Measurements from ENCODE around the gene GYG1.

The GYG1 gene

GRCh38 chr3:149061776-149062175, 70.4 kb downstream of the GYG1 start:
- peaks cover 13% of the 10 kb centered on the region for H3K4me1 ChIP-seq (ENCODE audit: low read length)
- no peak overlapping the region for H3K4me3 ChIP-seq (ENCODE audit: low read length)
- no peak overlapping the region for H3K4me2 ChIP-seq (ENCODE audit: low read length)
- no peaks in the 10 kb centered on the region for H4K20me1 ChIP-seq (ENCODE audit: insufficient read depth, low read length)
- peaks cover 17% of the 10 kb centered on the region for H3K36me3 ChIP-seq (replicated peaks; ENCODE audit: low read depth, low read length)
- no peaks in the 10 kb centered on the region for H3K9me3 ChIP-seq (ENCODE audit: insufficient read depth, low read length)
- H2AFZ ChIP-seq (ENCODE audit: low read depth, low read length), result no peak overlapping the region
- no peak overlapping the region for H3K27ac ChIP-seq (ENCODE audit: low read length)
- TF ChIP-seq EZH2phosphoT487 (IDR thresholded peaks at IDR 0.05; ENCODE audit: low read depth) (no peak), CTCF (IDR thresholded peaks at IDR 0.05; ENCODE audit: low read depth, low read length) (no peak)
- H3K27me3 ChIP-seq (ENCODE audit: low read depth, low read length), result no peaks in the 10 kb centered on the region
- no peak overlapping the region for H3K9ac ChIP-seq (ENCODE audit: low read length)
- H3K79me2 ChIP-seq (ENCODE audit: low read length), result no peaks in the 10 kb centered on the region

GRCh38 chr3:149067883-149068282, 76.5 kb downstream of the GYG1 start:
- Histone ChIP-seq H3K79me2 (ENCODE audit: low read length) (no peaks in the 10 kb centered on the region), H3K36me3 (replicated peaks; ENCODE audit: low read depth, low read length) (peaks cover 12% of the 10 kb centered on the region), H3K27ac (ENCODE audit: low read length) (no peak overlapping the region), H2AFZ (ENCODE audit: low read depth, low read length) (no peak overlapping the region), H3K4me3 (ENCODE audit: low read length) (no peak overlapping the region), H3K27me3 (ENCODE audit: low read depth, low read length) (no peaks in the 10 kb centered on the region), H3K4me1 (ENCODE audit: low read length) (peaks cover 6% of the 10 kb centered on the region), H3K4me2 (ENCODE audit: low read length) (no peak overlapping the region), H4K20me1 (ENCODE audit: insufficient read depth, low read length) (no peaks in the 10 kb centered on the region), H3K9me3 (ENCODE audit: insufficient read depth, low read length) (no peaks in the 10 kb centered on the region), H3K9ac (ENCODE audit: low read length) (no peak overlapping the region)
- TF ChIP-seq EZH2phosphoT487 (IDR thresholded peaks at IDR 0.05; ENCODE audit: low read depth), result no peak
- no peak for TF ChIP-seq CTCF (IDR thresholded peaks at IDR 0.05; ENCODE audit: low read depth, low read length)

Data from OCI-LY3 (cell line).